NCI-H446 (cell line): ENCODE data around the gene TEX14.
A peak's percentile ranks its signal among the peaks of the same experiment; 100 is the strongest.
"Not testable (repeated sequence)": the region's sequence is repeated elsewhere in the genome, so short reads cannot be mapped to it uniquely, and the experiment has no call there.

Experiments
- DNase-seq, 2 experiments: peaks; one replicate each; lab custom pipeline; 2025; lab: John Stamatoyannopoulos, UW

Gene TEX14

DNA sequence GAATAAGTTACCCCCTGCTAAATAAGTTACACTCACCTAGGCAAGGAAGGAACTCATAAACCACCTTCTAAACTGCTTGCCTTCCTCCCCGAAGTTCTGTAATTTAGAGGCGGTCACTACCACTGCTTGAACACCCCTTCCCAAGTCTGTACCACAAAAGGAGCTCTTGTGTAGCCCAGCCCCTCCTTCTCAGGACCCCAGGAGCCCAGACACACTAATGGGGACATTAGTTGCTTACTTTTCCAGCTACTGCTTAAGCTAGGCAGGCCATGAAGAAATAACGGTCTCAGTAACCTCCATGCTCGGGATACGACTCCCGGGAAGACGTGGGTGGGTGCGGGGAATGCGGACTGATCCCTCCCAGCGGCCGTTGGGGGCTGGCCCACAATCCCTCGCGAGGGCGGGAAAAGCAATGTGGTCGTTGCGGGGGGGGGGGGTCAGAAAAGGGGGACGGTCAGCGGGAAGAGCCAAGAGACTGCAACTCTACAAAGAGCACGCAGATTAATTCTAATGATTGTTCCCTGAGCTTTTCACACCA is at the start of gene TEX14:
TEX14 (minus strand) TSS at position 345 of the 538 bp plus-strand sequence. CDS start 40,044 bp downstream, outside the sequence.
- no peak for DNase-seq

- no peak for DNase-seq
These were observed 49.3 kb upstream of the TEX14 start for GRCh38 chr17:58741121-58741625.

GRCh38 chr17:58734811-58735210 is 43.0 kb upstream of the TEX14 start:
- DNase-seq = no peak

DNA sequence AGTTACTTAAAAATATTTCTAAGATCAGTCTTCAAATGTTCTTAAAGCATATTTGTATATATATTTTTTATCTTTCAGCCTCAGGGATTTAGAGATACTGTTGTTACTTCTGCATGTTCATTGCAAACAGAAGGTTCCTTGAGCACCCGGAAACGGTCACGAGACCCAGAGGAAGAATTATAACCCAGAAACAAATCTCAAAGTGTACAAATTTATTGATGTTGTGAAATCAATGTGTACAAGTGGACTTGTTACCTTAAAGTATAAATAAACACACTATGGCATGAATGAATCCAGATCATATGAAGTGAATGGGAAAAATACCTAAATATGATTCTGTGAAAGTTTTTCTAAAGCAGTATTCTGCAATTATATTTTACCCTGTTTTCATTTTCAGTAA is 42.2 kb upstream of the TEX14 start:
- no peak for DNase-seq

- DNase-seq = no peak
These were observed 39.1 kb upstream of the TEX14 start for GRCh38 chr17:58730937-58731336.

DNA sequence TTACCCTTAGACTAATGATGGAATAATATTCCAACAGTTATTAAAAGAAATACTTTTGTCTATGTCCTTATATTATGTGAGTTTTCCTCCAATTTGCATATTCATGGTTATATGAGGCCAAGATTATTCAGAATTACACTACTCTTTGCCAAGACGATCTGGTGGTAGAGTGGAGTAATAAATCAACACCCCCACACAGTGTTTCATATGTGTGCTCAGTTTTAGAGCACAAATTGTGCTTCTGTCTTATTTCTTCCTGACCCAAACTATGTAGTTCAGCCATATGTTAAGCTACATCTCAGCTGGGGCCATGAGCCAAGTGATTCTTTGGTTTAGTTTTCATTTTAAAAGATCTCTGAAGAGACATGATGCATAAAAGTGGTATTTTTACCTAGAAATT is 37.0 kb upstream of the TEX14 start:
- DNase-seq = no peak

GRCh38 chr17:58722696-58723095 is 30.9 kb upstream of the TEX14 start:
- no peak for DNase-seq

- no peak for DNase-seq
These were observed 30.4 kb upstream of the TEX14 start for GRCh38 chr17:58722274-58722673.

DNA sequence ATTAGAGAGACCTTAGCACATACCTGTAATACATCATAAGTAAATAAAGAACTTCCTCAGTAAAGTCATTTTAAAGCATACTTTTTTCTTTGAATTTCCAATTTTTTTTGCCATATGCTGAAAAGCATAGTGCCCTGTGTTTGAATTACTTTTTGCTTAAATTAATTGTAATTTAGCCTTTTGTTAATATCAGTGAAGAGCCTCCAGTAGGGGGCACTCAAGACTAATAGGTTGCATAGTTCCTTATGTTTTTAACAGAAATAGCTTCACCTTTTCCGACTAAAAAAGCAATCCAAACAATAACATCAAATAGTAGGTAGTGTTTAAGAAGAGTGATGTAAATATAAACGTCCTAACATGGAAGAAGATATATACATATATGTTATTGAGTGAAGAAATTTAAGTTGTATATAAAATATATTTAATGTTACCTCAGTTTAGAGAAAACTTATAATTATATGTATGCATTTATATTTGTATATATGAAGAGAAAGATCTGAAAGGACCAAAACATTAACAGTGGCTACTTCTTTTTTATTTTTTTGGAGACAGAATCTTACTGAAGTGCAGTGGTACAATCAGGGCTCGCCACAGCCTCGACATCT is 19.2 kb upstream of the TEX14 start:
- DNase-seq = peak; percentile 46 to 63

DNA sequence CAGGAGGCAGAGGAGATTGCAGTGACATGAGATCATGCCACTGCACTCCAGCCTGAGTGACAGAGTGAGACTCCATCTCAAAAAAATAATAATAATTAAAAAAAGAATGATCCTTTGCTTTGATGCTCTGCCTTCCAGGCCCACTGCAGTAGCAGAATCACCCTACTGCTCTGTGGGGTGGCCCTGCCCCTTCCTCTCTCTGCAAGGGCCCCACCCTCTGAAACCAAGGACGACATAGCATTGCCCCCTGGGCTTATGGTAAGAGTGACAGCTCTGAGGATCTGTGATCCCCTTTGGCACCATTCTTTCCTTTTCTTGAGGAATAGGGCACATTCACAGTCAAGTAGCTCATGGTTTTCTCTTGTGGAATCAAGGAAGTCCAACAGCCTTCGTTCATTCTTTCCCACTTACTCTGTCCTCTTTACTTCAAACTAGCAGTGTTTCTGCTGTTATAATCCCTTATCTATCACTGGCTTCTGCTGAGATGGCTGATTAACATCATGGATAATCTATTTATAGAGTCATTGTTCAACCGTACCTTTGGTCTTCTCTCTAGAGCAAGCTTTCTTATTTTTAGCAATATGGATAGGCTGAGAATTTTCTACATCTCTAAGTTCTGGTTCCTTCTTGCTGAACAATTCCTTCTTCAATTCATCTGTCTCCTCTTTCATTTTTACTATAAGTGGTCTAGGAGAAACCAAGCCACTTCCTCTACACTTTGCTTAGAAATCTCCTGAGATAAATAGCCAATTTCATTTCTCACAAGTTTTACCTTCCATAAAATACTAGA is 14.7 kb upstream of the TEX14 start:
- DNase-seq = no peak

DNA sequence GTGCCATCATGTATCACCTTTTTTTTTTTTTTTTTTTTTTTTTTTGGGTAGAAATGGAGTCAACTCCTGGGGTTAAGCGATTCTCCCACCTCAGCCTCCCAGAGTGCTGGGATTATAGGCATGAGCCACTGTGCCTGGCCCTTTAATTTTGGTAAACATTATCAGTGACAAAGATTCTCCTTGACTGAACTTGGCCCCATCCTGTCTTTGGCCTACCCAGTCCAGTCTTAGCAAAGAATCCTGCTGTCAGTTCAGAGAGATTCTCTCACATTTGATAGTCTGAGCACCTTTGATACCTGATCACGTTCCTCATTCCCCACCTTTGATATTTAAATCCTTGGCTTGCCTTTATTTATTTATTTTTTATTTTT is 12.1 kb upstream of the TEX14 start:
- DNase-seq = no peak

- DNase-seq = no peak
These were observed 11.5 kb upstream of the TEX14 start for GRCh38 chr17:58703137-58703915.

GRCh38 chr17:58702708-58703107 is 10.9 kb upstream of the TEX14 start:
- no peak for DNase-seq

DNA sequence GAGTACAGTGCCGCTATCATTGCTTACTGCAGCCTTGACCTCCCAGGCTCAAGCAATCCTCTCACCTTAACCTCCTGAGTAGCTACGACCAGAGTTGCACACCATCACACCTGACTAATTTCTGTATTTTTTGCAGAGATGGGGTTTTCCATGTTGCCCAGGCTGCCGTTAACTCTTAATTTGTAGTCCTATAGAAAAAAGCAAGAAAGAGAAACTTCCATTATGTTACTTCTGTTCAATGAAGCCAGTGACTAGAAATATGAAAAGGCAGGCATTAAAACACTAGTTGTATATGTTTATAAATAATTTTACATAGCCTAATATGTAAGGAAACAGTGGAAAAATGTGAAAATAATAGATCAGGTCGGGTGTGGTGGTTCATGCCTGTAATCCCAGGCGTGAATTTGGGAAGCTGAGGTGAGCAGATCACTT is 10.2 kb upstream of the TEX14 start:
- DNase-seq = no peak

DNA sequence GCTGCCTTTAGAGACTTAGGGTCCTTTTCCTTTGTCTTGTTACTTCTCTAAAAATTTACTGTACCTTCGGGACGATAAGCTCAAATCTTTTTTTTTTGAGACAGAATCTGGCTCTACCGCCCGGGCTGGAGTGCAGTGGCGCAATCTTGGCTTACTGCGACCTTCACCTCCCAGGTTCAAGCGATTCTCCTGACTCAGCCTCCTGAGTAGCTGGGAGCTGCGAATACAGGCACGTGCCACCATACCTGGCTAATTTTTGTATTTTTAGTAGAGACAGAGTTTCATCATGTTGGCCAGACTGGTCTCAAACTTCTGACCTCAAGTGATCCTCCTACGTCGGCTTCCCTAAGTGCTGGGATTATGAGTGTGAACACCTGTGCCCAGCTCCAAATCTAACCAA is 7.9 kb upstream of the TEX14 start:
- DNase-seq = no peak

GRCh38 chr17:58694826-58695225 is 3.0 kb upstream of the TEX14 start:
- no peak for DNase-seq

GRCh38 chr17:58694302-58694701 is 2.5 kb upstream of the TEX14 start:
- no peak for DNase-seq

DNA sequence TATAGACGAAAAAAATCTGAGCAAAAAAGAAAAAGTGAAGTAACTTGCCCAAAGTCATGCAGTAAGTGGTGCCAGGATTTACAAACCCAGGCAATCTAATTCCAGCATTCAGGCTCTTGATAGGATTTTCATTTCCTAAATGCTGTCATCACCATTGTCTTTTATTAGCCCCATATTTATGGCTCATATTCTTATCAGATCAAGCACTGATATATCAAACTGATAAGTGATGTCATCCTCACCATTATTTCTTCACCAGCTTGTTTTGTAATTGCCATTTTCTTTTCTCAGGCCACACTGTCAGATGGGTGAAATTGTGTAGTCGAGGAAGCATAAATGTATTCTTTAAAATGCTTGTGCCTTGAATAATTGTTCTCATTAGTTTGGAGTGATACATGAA is 1.9 kb upstream of the TEX14 start:
- DNase-seq = no peak

DNA sequence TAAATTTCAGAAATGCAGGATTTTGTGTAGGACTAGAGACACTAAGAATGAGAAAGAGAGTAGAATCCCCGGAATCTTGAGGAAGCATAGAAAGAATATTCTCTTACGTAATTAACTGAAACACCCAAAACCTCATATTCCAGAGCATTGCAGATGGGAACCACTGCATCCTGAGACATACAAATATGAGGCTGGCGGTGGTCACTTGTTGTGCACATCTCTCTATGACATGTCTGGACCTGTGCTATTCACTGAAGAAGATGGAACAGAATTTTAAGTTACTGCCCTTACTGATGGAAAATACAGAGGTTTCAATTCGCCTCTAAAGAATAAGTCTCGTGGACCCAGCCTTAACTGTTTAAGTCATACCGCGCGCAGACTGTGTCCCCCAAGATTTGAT is 1.4 kb upstream of the TEX14 start:
- DNase-seq = no peak

DNA sequence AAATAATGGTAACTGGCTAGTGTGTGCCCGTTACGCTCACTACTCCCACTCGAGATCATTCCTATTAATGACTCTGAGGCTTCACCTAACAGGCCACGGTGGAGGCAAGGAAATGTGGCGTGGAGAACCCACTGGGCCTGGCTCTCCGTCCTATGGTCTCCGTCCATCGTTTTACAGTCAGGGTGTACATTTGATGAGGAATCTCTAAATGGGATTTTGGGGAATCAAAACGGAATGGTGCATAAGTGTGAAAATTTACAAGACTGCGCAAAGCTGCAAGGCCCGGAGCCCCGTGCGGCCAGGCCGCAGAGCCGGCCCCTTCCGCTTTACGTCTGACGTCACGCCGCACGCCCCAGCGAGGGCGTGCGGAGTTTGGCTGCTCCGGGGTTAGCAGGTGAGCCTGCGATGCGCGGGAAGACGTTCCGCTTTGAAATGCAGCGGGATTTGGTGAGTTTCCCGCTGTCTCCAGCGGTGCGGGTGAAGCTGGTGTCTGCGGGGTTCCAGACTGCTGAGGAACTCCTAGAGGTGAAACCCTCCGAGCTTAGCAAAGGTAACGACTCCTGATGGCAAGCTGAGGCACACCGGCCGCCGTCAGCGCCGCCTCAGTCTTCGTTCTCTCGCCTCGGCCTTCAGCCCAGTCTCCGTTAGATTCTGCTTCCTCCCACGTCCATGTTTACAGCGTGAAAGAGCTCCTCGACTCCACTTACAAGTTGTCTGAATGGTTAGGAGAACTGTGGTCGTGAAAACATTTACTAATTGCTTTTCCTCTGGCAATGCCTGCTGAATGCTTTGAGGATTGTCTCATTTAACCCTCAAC is 602 bp upstream of the TEX14 start, which contains the start of gene RAD51C:
RAD51C (plus strand) TSS at position 364 of the 817 bp plus-strand sequence; CDS start at position 406, 42 bp downstream.
- DNase-seq = peak; percentile 53 to 89

- not testable (repeated sequence) for DNase-seq
These were observed 1.8 kb downstream of the TEX14 start for GRCh38 chr17:58690033-58690432.
